A549 (cell line): ENCODE measurements around the gene OR2V1.

Experiments used
- EP300 ChIP-seq, 2 experiments: fragments of >200 bp; sonication (Bioruptor Twin); formaldehyde crosslinking; IDR thresholded peaks; 2 replicates in 1 of 2; 3 replicates in 1 of 2; pipeline ENCODE4 v1.6.1; 2016 to 2017
- JUN ChIP-seq, 2 experiments: fragments of >200 bp; sonication (Bioruptor Twin); formaldehyde crosslinking; IDR thresholded peaks; 2 replicates in 1 of 2; 3 replicates in 1 of 2; pipeline ENCODE4 v1.6.1; 2016 to 2017
- POLR2A ChIP-seq: IDR thresholded peaks from 2 replicates; pipeline ENCODE4 v1.6.1; 2012; ENCODE audit warnings: mild to moderate bottlenecking, low read length
- RARB ChIP-seq: fragments of 250-450 bp; sonication (Bioruptor Pico); IDR thresholded peaks from 2 replicates; pipeline ENCODE4 v1.8.0; 2021; ENCODE audit warnings: mild to moderate bottlenecking, moderate library complexity
- SREBF2 ChIP-seq: fragments of 450-650 bp; IDR thresholded peaks from 2 replicates; pipeline ENCODE4 v1.6.1; 2014; ENCODE audit warnings: mild to moderate bottlenecking, moderate library complexity
- TF ChIP-seq, protein P1 (sequence below): fragments of >200 bp; sonication (Bioruptor Twin); formaldehyde crosslinking; IDR thresholded peaks from 3 replicates; pipeline ENCODE4 v1.5.1; 2016

DNA sequence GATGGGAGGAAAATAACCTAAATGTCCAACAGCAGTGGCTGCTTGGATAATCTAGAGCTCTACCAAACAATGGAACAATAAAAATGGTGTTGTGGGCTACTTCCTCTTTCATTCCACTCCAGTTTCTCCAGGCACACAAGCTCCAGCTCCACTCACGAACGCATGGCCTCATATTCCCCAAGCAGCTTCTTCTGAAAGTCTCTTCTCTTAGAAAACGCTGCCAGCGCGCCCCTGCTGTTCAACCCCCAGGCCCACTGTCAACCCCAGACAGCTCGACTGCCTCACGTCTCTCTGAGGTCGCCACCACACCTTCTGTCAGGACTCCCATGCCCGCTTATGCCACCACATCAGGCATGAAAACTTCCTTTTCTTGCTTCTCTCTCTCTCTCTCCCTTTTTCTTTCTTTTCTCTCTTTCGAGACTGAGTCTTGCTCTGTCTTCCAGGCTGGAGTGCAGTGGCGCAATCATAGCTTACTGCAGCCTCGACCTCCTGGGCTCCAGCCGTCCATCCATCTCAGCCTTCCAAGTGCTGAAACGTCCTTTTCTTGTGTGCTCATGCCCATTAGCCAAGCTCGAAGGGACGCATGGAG, 32.6 kb upstream of the OR2V1 start:
- TF ChIP-seq JUN (IDR thresholded peaks at IDR 0.05) (no peak), EP300 (IDR thresholded peaks at IDR 0.05) (no peak), POLR2A (no peak), SREBF2 (peak; percentile 63), RARB (CRISPR knock-in tag) (no peak)
- TF ChIP-seq, protein P1, sequence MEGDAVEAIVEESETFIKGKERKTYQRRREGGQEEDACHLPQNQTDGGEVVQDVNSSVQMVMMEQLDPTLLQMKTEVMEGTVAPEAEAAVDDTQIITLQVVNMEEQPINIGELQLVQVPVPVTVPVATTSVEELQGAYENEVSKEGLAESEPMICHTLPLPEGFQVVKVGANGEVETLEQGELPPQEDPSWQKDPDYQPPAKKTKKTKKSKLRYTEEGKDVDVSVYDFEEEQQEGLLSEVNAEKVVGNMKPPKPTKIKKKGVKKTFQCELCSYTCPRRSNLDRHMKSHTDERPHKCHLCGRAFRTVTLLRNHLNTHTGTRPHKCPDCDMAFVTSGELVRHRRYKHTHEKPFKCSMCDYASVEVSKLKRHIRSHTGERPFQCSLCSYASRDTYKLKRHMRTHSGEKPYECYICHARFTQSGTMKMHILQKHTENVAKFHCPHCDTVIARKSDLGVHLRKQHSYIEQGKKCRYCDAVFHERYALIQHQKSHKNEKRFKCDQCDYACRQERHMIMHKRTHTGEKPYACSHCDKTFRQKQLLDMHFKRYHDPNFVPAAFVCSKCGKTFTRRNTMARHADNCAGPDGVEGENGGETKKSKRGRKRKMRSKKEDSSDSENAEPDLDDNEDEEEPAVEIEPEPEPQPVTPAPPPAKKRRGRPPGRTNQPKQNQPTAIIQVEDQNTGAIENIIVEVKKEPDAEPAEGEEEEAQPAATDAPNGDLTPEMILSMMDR = no peak
